Activated CD8-positive, alpha-beta memory T cell treated with anti-CD3 and anti-CD28 coated beads, Interleukin-2, amount 50 U/mL, for 24 hours (primary cell): ENCODE data around the gene KAT7.

Experiments used
- DNase-seq: peaks from one replicate; pipeline ENCODE4 v3.0.0-alpha.2; 2020; ENCODE audit errors: extremely low read depth

The KAT7 gene

DNA sequence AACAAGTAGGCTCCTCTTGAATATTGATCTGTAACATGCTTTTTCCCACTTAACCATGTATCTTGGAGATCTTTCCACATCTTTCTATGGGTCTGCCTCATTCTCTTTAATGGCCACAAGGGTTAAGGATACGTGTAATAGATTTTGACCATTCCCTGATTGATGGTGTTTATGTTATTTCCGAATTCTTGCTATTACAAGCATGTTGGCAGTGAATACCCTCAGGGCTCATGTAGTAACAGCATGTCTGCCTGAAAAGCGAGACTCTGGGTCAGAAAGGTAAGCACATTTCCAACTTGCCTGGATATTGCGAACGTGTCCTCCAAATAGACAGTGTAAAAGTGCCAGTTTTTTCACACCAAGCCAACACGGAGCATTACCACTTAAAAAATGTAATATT lies 54.4 kb downstream of the KAT7 start:
- DNase-seq, result no peak

GRCh38 chr17:49843774-49844350 lies 55.4 kb downstream of the KAT7 start:
- DNase-seq, result no peak

GRCh38 chr17:49845321-49845720 lies 56.8 kb downstream of the KAT7 start:
- DNase-seq, result no peak

- DNase-seq, result no peak
Measured at GRCh38 chr17:49846938-49847712, 58.6 kb downstream of the KAT7 start.

DNA sequence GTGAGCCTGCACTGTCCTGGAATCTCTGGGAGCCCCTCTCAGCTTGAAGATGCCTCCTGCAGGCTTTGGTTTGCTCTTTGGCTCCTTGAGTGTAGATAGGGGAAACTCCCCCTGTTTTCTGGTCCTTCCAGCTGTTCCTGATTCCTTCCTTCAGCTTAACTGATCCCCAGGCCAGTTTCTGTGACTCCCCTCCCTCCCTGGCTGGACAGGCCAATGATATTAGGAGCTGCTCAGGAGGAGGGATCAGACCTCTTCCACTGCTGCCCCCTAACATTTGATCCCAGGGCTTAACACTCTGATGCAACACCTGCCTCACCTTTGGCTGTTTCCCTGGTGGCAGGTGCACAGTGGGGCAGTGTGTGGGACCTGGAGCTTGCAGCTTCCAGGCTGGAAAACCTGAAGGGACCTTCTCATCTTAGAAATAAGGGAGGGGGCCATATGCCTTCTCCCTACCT lies 59.6 kb downstream of the KAT7 start, which contains the start of gene TAC4:
Gene TAC4, minus strand, starts transcription at position 51 of the 455 bp plus-strand sequence. CDS start 52 bp downstream, outside the sequence.
- no peak for DNase-seq

DNA sequence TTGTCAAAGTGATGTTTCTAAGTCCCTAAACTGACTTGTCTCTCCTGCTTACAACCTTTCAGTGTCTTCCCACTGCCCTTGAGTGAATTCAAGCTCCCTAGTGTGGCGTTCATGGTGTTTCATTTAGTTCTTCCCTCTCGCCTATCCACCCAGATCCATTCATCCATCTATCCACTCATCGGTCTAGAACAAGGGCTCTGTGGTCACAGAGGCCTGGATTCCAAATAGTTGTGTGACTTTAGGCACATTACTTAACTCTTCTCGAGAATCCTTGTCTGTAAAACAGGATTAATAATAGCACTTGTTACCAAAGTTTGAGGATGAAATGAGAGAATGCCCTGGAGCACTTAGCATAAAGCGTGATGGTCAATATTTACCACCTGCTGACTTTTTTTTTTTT lies 60.3 kb downstream of the KAT7 start:
- no peak for DNase-seq

DNA sequence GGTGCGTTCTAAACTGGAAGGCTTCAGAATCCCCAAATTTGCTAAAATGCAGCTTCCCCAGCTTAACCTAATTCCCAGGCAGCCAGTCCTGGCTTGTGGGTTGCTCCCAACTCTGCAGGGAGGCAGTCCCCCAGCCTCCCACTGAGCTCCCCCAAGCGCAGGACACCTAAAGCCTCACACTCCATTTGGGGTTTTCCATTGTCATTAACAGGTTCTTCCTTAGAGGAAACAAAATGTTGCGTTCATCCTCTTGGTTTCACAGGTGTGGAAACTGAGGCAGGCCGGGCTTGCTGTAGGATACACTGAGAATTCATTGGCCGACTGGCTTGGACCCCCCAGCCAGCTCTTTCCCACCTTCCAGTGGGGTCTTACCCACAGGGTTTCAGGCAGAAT lies 61.7 kb downstream of the KAT7 start:
- no peak for DNase-seq

GRCh38 chr17:49850772-49851386 lies 62.4 kb downstream of the KAT7 start:
- no peak for DNase-seq

- no peak for DNase-seq
Measured at GRCh38 chr17:49851387-49852291, 63.2 kb downstream of the KAT7 start.

- no peak for DNase-seq
Measured at GRCh38 chr17:49853470-49854015, 65.1 kb downstream of the KAT7 start.

- DNase-seq, result no peak
Measured at GRCh38 chr17:49854126-49854525, 65.6 kb downstream of the KAT7 start.

- DNase-seq, result no peak
Measured at GRCh38 chr17:49858796-49859195, 70.3 kb downstream of the KAT7 start.

DNA sequence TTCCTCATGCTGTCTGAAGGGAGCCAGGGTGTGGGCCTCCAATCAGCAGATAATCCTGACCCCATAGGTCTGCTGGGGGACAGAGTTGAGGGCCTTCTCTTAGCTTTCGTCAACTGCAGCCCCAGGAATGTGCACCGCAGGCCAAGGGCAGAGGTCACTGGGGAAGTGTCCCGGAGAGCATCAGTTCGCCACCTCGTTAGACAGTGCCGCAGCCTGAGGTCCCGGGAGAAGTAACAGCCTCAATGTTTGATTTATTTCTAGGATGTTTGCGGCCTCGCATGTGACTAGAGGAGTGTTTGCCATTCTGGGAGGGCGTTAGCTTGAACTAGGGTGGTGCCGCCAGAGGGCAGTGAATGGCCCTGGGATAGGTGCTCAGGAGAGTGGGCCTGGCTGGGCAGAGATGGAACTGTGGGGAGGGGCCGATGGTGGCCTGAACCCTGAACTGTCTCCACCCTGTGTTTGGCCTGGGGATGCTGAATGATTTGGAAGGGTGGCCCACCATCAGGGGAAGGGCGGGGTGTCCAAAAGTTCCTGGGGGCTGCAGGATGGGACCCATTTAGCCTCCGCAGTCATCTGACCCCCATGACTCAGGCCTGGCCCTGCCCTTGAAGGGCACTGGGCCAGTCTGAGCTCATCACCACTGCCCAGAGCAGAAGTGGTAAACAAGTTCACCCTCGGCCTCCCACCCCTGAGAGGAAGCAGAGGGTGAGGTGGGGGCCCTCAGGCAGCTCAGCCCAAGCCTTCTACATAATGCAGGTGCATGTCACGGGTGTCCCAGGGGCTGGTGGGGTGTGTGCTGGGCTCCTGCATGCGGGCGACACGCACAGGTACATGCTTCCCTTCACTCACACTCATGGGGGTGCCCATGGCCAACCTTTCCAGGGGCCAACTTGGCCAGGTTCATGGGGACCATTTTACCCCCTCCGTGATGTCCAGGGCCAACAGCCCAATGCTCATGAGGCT lies 71.8 kb downstream of the KAT7 start:
- no peak for DNase-seq

DNA sequence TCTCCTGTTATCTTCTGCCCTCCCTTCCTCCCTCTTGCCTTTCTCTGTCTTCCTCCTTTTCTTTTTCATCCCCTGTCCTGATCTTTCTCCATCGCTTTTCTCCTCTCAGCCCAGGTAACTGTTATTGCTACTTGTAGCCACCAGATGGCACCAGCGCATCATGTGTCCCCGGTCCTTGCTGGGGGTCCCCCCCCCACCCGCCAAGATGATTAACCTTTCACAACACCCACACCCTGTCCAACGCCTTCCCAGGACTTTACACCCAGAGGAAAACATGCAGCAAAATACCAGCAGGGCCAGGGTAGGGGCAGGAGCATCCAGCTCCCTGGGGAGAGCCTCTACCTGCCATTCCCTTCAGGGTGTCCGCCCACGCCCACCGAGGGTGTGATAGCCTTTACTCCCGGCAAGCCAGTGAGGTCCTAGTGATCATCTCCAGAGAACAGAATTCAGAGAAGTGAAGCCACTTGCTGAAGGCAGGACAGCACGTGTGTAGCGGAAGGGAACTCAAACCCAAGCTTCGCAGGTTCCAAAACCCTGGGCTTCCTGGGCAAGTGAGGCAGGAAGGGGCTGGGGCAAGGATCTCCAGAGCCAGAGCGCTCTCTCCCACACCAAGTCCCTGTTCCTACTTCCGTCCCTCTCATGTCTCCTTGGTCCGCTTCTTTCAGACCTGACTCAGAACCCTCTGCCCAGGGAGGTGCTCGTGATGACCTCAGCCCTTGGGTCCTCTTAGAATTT lies 72.8 kb downstream of the KAT7 start:
- no peak for DNase-seq

- DNase-seq, result no peak
Measured at GRCh38 chr17:49862781-49863331, 74.4 kb downstream of the KAT7 start.

DNA sequence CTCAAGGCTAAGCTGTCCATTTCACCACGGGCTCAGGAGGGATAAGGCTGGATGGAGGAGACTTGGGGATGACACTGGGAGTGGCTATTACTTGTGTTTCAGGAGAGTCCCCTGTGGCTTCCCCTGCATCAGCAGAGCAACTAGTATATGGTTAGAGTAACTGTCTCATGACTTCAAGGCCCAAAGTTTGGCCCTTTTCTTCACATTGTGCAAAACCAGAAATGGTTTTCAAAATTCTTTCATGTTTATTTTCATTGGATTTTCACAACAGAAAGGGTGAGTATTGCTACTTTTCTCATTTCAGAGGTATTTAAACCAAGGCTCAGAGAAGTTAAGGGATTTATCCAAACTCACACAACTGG lies 77.5 kb downstream of the KAT7 start:
- DNase-seq, result no peak

- no peak for DNase-seq
Measured at GRCh38 chr17:49866882-49867413, 78.5 kb downstream of the KAT7 start.

- DNase-seq, result no peak
Measured at GRCh38 chr17:49869038-49869374, 80.5 kb downstream of the KAT7 start.

GRCh38 chr17:49870298-49870697 lies 81.8 kb downstream of the KAT7 start:
- no peak for DNase-seq
